Ishikawa (cell line): ENCODE results near the gene IRX2.

Experiments used
- CEBPB ChIP-seq: IDR thresholded peaks from 2 replicates; pipeline ENCODE4 v1.6.1; 2012
- CREB1 ChIP-seq: IDR thresholded peaks from 2 replicates; pipeline ENCODE4 v1.6.1; 2012; ENCODE audit warnings: low read depth
- EGR1 ChIP-seq: IDR thresholded peaks from 2 replicates; pipeline ENCODE4 v1.6.1; 2012
- EP300 ChIP-seq: IDR thresholded peaks from 2 replicates; pipeline ENCODE4 v1.6.1; 2012; ENCODE audit warnings: borderline replicate concordance
- FOXM1 ChIP-seq: IDR thresholded peaks from 2 replicates; pipeline ENCODE4 v1.6.1; 2012; ENCODE audit warnings: low read depth, borderline replicate concordance
- NFIC ChIP-seq: IDR thresholded peaks from 2 replicates; pipeline ENCODE4 v1.6.1; 2012
- RAD21 ChIP-seq: IDR thresholded peaks from 2 replicates; pipeline ENCODE4 v1.6.1; 2012; ENCODE audit warnings: low read depth
- TAF1 ChIP-seq: IDR thresholded peaks from 2 replicates; pipeline ENCODE4 v1.6.1; 2012; ENCODE audit warnings: low read depth, mild to moderate bottlenecking
- TCF12 ChIP-seq: IDR thresholded peaks from 2 replicates; pipeline ENCODE4 v1.6.1; 2012; ENCODE audit warnings: low read depth
- TEAD4 ChIP-seq: IDR thresholded peaks from 2 replicates; pipeline ENCODE4 v1.6.1; 2012
- YY1 ChIP-seq: IDR thresholded peaks from 2 replicates; pipeline ENCODE4 v1.6.1; 2012; ENCODE audit warnings: low read depth
- ZBTB7A ChIP-seq: IDR thresholded peaks from 2 replicates; pipeline ENCODE4 v1.6.1; 2012; ENCODE audit warnings: low read depth
- TF ChIP-seq, protein P1 (sequence below): IDR thresholded peaks from 2 replicates; pipeline ENCODE4 v1.6.1; 2012; ENCODE audit warnings: low read depth, mild to moderate bottlenecking
- TF ChIP-seq, protein P2 (sequence below): IDR thresholded peaks from 2 replicates; pipeline ENCODE4 v1.6.1; 2012
- TF ChIP-seq, protein P3 (sequence below): IDR thresholded peaks from 2 replicates; pipeline ENCODE4 v1.6.1; 2012

The IRX2 gene

DNA sequence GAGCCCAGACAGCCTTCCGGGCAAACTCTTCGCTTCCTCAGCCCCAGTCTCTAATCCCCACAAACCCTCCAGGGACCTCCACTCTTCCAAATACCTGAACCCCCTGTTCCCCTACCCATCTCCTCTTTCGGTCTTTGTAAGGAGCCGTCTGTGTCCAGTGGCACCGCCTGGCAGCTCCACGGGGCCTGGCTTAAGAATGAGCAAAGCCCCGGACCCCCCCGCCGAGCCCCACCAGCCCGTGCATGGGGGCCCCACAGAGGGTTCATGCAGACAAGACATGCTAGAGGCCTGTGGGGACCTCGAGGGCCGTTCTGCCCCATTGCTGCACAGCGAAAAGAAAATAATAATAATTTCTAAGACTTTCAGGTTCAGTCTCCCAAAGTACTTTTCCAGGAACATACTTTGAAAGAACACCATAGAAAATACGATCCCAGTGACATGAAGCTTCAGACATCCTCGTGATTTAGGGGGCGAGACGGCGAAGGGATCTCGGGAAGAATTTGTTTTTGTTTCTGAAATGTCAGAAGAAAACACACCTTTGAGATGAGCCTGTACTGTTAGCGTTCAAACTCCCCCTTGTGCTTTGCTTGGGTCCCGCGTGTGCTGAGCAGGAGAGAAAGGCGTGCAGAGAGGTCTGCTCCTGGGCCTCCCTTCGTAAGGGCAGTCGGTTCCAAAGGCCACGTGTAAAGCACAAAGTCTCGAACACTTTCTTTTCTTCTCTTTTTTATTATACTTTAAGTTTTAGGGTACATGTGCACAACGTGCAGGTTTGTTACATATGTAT lies 49.2 kb downstream of the IRX2 start:
- TF ChIP-seq, protein P1, sequence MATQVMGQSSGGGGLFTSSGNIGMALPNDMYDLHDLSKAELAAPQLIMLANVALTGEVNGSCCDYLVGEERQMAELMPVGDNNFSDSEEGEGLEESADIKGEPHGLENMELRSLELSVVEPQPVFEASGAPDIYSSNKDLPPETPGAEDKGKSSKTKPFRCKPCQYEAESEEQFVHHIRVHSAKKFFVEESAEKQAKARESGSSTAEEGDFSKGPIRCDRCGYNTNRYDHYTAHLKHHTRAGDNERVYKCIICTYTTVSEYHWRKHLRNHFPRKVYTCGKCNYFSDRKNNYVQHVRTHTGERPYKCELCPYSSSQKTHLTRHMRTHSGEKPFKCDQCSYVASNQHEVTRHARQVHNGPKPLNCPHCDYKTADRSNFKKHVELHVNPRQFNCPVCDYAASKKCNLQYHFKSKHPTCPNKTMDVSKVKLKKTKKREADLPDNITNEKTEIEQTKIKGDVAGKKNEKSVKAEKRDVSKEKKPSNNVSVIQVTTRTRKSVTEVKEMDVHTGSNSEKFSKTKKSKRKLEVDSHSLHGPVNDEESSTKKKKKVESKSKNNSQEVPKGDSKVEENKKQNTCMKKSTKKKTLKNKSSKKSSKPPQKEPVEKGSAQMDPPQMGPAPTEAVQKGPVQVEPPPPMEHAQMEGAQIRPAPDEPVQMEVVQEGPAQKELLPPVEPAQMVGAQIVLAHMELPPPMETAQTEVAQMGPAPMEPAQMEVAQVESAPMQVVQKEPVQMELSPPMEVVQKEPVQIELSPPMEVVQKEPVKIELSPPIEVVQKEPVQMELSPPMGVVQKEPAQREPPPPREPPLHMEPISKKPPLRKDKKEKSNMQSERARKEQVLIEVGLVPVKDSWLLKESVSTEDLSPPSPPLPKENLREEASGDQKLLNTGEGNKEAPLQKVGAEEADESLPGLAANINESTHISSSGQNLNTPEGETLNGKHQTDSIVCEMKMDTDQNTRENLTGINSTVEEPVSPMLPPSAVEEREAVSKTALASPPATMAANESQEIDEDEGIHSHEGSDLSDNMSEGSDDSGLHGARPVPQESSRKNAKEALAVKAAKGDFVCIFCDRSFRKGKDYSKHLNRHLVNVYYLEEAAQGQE = no peak
- TF ChIP-seq FOXM1 (no peak), CEBPB (no peak), TEAD4 (no peak), RAD21 (no peak), NFIC (no peak), EGR1 (no peak), CREB1 (no peak), YY1 (no peak), EP300 (no peak)
- TF ChIP-seq, protein P2, sequence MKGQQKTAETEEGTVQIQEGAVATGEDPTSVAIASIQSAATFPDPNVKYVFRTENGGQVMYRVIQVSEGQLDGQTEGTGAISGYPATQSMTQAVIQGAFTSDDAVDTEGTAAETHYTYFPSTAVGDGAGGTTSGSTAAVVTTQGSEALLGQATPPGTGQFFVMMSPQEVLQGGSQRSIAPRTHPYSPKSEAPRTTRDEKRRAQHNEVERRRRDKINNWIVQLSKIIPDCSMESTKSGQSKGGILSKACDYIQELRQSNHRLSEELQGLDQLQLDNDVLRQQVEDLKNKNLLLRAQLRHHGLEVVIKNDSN = no peak

DNA sequence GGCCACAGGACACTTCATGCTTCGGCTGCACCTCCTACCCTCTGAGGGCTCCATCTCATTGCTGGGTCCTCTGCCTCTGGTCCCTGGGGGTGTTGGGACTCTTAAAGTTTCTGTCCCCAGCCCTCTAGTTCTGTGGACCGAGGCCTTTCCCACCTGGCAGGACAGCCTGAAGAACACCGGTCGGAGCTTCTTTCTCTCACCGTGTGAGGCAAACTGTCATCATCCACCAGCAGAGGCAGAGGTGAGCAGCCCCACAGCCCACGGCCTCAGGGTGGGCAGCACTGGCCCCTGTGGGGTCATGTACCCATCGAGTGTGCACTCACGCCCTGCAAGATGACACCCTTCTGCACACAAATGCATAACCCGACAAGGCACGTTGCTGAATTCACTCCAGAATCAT lies 49.9 kb downstream of the IRX2 start:
- no peak for TF ChIP-seq EP300
- no peak for TF ChIP-seq CEBPB
- TF ChIP-seq ZBTB7A = no peak
- TF ChIP-seq, protein P3, sequence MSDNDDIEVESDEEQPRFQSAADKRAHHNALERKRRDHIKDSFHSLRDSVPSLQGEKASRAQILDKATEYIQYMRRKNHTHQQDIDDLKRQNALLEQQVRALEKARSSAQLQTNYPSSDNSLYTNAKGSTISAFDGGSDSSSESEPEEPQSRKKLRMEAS = no peak
- no peak for TF ChIP-seq NFIC
- no peak for TF ChIP-seq EGR1
- no peak for TF ChIP-seq TAF1
- no peak for TF ChIP-seq CREB1
- TF ChIP-seq, protein P2 = no peak

DNA sequence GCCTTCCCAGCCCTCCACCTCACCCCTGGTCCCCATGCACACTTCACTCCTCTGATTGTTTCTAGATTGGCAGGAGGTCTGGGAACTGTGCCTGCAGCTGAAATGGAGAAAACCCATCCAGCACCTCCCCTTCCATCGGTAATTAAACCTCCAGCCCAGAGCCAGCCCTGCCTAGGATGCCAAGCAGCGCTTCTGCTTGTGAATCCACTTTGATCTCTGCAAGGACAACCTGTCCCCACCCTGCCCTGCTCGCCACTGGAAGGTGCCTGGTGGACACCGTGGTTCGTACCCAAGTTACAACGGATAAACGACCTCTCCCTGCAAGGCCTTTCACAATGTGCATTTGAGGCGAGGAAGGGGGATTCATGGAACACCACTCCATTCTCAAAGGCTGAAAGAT lies 50.6 kb downstream of the IRX2 start:
- TF ChIP-seq NFIC (no peak), TAF1 (no peak), CREB1 (no peak), TCF12 (no peak), RAD21 (no peak), CEBPB (no peak), TEAD4 (no peak)
- TF ChIP-seq, protein P2 = no peak
- TF ChIP-seq, protein P3 = no peak
- TF ChIP-seq, protein P1 = no peak

DNA sequence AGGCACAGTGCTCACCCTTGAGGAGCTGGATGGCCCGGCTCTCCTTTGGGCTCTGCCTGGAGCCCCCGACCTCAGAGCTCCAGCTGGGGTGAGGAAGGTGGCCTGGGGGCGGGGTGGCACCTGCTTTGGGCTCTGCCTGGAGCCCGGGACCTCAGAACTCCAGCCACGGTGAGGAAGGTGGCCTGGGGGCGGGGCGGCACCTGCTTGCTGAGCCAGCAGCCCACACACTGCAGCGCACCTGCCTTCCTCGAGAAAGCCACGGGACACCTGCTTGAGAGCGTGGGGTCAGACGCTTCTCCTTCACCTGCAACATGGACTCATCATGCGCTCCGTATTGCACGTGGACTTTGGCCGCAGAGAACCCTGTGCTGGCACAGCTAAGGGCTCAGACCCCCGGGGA lies 51.8 kb downstream of the IRX2 start:
- TF ChIP-seq EP300 (no peak), CREB1 (no peak), YY1 (no peak), ZBTB7A (no peak), TEAD4 (no peak), TAF1 (no peak), FOXM1 (no peak), CEBPB (no peak), TCF12 (no peak), NFIC (no peak), EGR1 (no peak), RAD21 (no peak)
- TF ChIP-seq, protein P2 = no peak
- TF ChIP-seq, protein P1 = no peak
- TF ChIP-seq, protein P3 = no peak
